DOHH2 (cell line): ENCODE results near the gene ZNF532.

Experiments
- H3F3A ChIP-seq: fragments of 200-600 bp; sonication (generic), shearing (Covaris generic); 2 replicates; pipeline ENCODE4 v1.6.0; 2016; ENCODE audit warnings: antibody characterized with exemption, mild to moderate bottlenecking; ENCODE audit not compliant: control insufficient read depth, insufficient read depth
- H3K27ac ChIP-seq: fragments of 200-600 bp; sonication (generic); 2 replicates; pipeline ENCODE4 v1.5.1; 2014; ENCODE audit warnings: low read depth, mild to moderate bottlenecking, low read length, moderate library complexity
- H3K27me3 ChIP-seq: fragments of 200-600 bp; sonication (generic); 2 replicates; pipeline ENCODE4 v1.6.1; 2014; ENCODE audit warnings: mild to moderate bottlenecking, low read length, mixed read lengths; ENCODE audit not compliant: control insufficient read depth
- H3K36me3 ChIP-seq: fragments of 200-600 bp; sonication (generic); 2 replicates; pipeline ENCODE4 v1.6.1; 2014; ENCODE audit warnings: mild to moderate bottlenecking, low read length, moderate library complexity, mixed read lengths; ENCODE audit not compliant: control insufficient read depth
- H3K4me1 ChIP-seq: fragments of 200-600 bp; sonication (generic); 2 replicates; pipeline ENCODE4 v1.6.1; 2014; ENCODE audit warnings: mild to moderate bottlenecking, low read length, mixed read lengths; ENCODE audit not compliant: control insufficient read depth
- H3K4me2 ChIP-seq: fragments of 200-600 bp; sonication (generic); 2 replicates; pipeline ENCODE4 v1.6.0; 2014; ENCODE audit warnings: mild to moderate bottlenecking, low read length, moderate library complexity
- H3K4me3 ChIP-seq: fragments of 200-600 bp; sonication (generic); 2 replicates; pipeline ENCODE4 v1.5.1; 2014; ENCODE audit warnings: mild to moderate bottlenecking, low read length, mixed read lengths
- H3K79me2 ChIP-seq: fragments of 200-600 bp; sonication (generic); 2 replicates; pipeline ENCODE4 v1.6.1; 2014; ENCODE audit warnings: mild to moderate bottlenecking, low read length, mixed read lengths; ENCODE audit not compliant: control insufficient read depth
- H3K9me2 ChIP-seq: fragments of 200-600 bp; sonication (generic); replicated peaks from 2 replicates; pipeline ENCODE4 v1.6.1; 2014; ENCODE audit warnings: mild to moderate bottlenecking, low read length, mixed read lengths; ENCODE audit not compliant: control insufficient read depth
- H3K9me3 ChIP-seq: fragments of 200-600 bp; sonication (generic); 2 replicates; pipeline ENCODE4 v1.6.1; 2014; ENCODE audit warnings: antibody characterized with exemption, low read length, mixed read lengths; ENCODE audit not compliant: control insufficient read depth, insufficient read depth
- H4K20me1 ChIP-seq: fragments of 200-600 bp; sonication (generic); 2 replicates; pipeline ENCODE4 v1.6.0; 2014; ENCODE audit warnings: low read depth, mild to moderate bottlenecking, antibody characterized with exemption, low read length, moderate library complexity; ENCODE audit not compliant: control insufficient read depth, insufficient read depth
- CTCF ChIP-seq: fragments of 200-600 bp; sonication (generic); IDR thresholded peaks from one replicate; pipeline ENCODE4 v1.5.1; 2014; ENCODE audit warnings: antibody characterized with exemption, mild to moderate bottlenecking, low read depth, low read length; ENCODE audit not compliant: poor library complexity, severe bottlenecking
- EZH2phosphoT487 ChIP-seq: fragments of 200-600 bp; sonication (generic); IDR thresholded peaks from 2 replicates; pipeline ENCODE4 v1.6.1; 2017; ENCODE audit warnings: borderline replicate concordance, mild to moderate bottlenecking, antibody characterized with exemption, low read length, moderate library complexity, mixed read lengths

Gene ZNF532

DNA sequence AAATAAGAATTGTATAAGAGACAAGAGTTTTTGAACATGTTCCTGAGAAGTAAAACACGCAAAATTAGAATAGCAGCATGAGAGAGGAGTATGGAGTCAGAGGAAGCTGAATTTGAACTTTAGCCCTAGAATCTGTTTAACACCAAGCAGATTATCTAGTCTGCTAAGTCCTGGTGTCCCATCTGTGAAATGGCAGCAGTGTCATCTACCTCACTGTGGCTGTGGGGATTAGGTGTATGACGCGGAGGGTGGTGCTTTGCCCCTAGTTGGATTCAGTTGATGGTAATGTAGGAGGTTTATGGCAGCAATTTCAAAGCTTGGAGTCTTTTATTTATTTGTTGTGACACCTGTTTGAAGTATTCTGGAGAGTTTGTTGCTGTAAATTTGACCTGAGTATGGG lies 79.2 kb downstream of the ZNF532 start:
- H3K27ac ChIP-seq = peak overlapping the region; percentile 99

DNA sequence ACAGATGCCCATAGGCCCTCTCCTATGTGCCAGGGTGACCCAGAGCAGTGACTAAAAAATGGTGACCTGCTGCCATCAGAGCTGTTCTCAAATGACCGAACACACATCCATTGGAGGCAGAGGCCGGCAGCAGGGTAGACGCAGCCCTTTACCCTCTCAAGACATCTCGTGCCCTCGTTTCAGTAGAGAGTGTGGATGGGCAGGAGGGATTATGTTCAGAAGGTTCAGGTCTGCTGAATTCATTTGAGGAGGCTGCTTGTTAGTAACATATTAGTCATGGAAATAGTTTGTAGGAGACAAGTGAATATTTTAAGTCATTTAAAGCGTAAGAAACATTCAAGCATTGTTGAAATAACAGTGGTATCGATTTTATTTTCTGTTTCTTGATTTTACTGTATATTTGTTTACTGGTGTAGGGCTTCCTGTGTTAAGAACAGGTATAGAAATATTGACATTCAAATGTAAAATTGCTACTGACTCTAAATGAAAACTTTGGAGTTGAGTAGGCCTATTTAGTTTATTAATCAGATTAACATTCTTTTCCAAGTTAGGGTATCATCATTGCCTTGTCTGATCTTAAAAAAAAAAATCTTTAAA lies 82.6 kb downstream of the ZNF532 start:
- Histone ChIP-seq H3K4me3 (peak overlapping the region; percentile 65), H4K20me1 (no peaks in the 10 kb centered on the region), H3K27ac (peak overlapping the region; percentile 99), H3K9me2 (no peaks in the 10 kb centered on the region), H3K79me2 (peaks cover 40% of the 10 kb centered on the region), H3K4me2 (peak overlapping the region; percentile 85), H3K27me3 (no peaks in the 10 kb centered on the region), H3K9me3 (no peaks in the 10 kb centered on the region), H3F3A (peaks cover 43% of the 10 kb centered on the region), H3K4me1 (peaks cover 98% of the 10 kb centered on the region), H3K36me3 (peaks cover 68% of the 10 kb centered on the region)
- TF ChIP-seq EZH2phosphoT487 (no peak), CTCF (no peak)

More for the DNA sequence above, 79.2 kb downstream of the ZNF532 start:
- H3K79me2 ChIP-seq = peaks cover 25% of the 10 kb centered on the region
- no peaks in the 10 kb centered on the region for H3K9me2 ChIP-seq
- H3K4me2 ChIP-seq = peak overlapping the region; percentile 85
- H3K4me3 ChIP-seq = peak overlapping the region; percentile 66
- peaks cover 85% of the 10 kb centered on the region for H3K4me1 ChIP-seq
- H4K20me1 ChIP-seq = no peaks in the 10 kb centered on the region
- H3F3A ChIP-seq = peaks cover 48% of the 10 kb centered on the region
- peaks cover 66% of the 10 kb centered on the region for H3K36me3 ChIP-seq
- no peak for TF ChIP-seq EZH2phosphoT487
- TF ChIP-seq CTCF = no peak
- no peaks in the 10 kb centered on the region; the same call in 1 of the 2 replicates for H3K9me3 ChIP-seq
- H3K27me3 ChIP-seq = no peaks in the 10 kb centered on the region

- peaks cover 34% of the 10 kb centered on the region for H3K79me2 ChIP-seq
- peaks cover 71% of the 10 kb centered on the region for H3K36me3 ChIP-seq
- H3K9me2 ChIP-seq = no peaks in the 10 kb centered on the region
- H3K4me2 ChIP-seq = peak overlapping the region; percentile 44
- peak overlapping the region; percentile 25; the same call in 1 of the 2 replicates for H3K4me3 ChIP-seq
- H3K4me1 ChIP-seq = peaks cover 87% of the 10 kb centered on the region
- H3K27ac ChIP-seq = peak overlapping the region; percentile 99
- TF ChIP-seq CTCF = no peak
- TF ChIP-seq EZH2phosphoT487 = no peak
- peaks cover 35% of the 10 kb centered on the region for H3F3A ChIP-seq
- H4K20me1 ChIP-seq = no peaks in the 10 kb centered on the region
- no peaks in the 10 kb centered on the region for H3K27me3 ChIP-seq
- no peaks in the 10 kb centered on the region for H3K9me3 ChIP-seq
These were observed 84.4 kb downstream of the ZNF532 start for GRCh38 chr18:58949031-58949430.
